ENCODE results near the gene CHD2.

DNA sequence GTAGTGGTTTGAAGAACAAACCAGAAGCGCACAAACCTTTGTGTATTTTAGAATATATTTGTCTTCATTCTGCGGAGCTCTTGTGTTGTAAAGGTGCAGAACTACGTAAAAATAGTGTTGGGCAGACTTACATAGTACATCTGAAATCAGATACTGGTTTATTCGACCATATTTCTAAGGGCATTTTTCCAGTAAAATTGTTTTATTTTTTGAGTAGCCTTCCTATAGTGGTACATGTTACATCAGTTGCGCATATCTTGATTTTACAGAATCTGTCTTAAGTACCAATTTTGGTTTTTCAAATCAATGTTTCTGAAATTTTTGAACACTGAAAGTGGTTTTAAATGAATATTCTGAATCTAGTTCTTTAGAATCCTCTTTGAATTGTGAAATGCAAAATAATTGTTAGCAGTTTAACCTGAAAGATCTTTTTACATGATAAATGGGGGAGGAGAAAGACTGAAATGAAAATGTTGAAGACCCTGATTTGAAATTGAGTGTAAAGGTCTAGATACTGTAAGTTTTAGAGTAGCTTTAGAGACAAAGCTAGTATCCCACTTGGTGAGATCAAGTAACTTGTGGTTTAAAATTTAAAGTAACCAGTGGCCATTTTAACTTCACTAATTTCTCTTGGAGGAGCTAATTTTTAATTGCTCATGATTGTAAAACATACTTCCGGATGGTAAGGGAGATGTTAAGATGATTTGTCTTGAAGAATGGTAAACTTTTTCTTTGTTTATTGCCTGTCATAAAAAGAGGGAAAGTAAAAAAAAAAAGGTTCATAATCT, 15.5 kb upstream of the CHD2 start:
- TF ChIP-seq, protein P1, sequence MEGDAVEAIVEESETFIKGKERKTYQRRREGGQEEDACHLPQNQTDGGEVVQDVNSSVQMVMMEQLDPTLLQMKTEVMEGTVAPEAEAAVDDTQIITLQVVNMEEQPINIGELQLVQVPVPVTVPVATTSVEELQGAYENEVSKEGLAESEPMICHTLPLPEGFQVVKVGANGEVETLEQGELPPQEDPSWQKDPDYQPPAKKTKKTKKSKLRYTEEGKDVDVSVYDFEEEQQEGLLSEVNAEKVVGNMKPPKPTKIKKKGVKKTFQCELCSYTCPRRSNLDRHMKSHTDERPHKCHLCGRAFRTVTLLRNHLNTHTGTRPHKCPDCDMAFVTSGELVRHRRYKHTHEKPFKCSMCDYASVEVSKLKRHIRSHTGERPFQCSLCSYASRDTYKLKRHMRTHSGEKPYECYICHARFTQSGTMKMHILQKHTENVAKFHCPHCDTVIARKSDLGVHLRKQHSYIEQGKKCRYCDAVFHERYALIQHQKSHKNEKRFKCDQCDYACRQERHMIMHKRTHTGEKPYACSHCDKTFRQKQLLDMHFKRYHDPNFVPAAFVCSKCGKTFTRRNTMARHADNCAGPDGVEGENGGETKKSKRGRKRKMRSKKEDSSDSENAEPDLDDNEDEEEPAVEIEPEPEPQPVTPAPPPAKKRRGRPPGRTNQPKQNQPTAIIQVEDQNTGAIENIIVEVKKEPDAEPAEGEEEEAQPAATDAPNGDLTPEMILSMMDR (IDR thresholded peaks at IDR 0.05): no peak
- TF ChIP-seq POLR2A (IDR thresholded peaks at IDR 0.05): peak in 1 of 4 donors; percentile 10

Measured in upper lobe of left lung (tissue), 4 donors.